Measurements from ENCODE around the gene USP6NL. TPM values are rescaled to one million over a fixed set of nuclear protein-coding genes. Genes with fewer than 3 reads are reported as not detected.
"Not testable (repeated sequence)": the region's sequence is repeated elsewhere in the genome, so short reads cannot be mapped to it uniquely, and the experiment has no call there.

Gene USP6NL
- total RNA-seq, 1 donor from 2014 or later: 64.5 TPM

- H3K27ac Mint-ChIP-seq: no peak overlapping the region
- no peak for TF ChIP-seq CTCF (IDR thresholded peaks at IDR 0.05)
- POLR2A ChIA-PET: no interaction called here
- CTCF ChIA-PET: no interaction called here
- peaks cover 54% of the 10 kb centered on the region for H3K36me3 Mint-ChIP-seq (ENCODE audit: low read depth)
- no peak overlapping the region for H3K4me3 Mint-ChIP-seq
- intact Hi-C loops (cut with micrococcal nuclease): no loop called here
- no peaks in the 10 kb centered on the region for H3K27me3 Mint-ChIP-seq
- H3K9me3 Mint-ChIP-seq: no peaks in the 10 kb centered on the region
- ATAC-seq (ENCODE audit: low read depth) (no peak), DNase-seq (no peak)
- H3K4me1 Mint-ChIP-seq: peaks cover 8% of the 10 kb centered on the region
These were observed 111.9 kb downstream of the USP6NL start for GRCh38 chr10:11499425-11500071.

- H3K4me3 Mint-ChIP-seq: no peak overlapping the region
- no peak overlapping the region for H3K27ac Mint-ChIP-seq
- ATAC-seq (ENCODE audit: low read depth): no peak
- peaks cover 61% of the 10 kb centered on the region for H3K36me3 Mint-ChIP-seq (ENCODE audit: low read depth)
- H3K4me1 Mint-ChIP-seq: peaks cover 5% of the 10 kb centered on the region
- POLR2A ChIA-PET: no interaction called here
- CTCF ChIA-PET: no interaction called here
- H3K9me3 Mint-ChIP-seq: no peaks in the 10 kb centered on the region
- intact Hi-C loops (cut with micrococcal nuclease): no loop called here
- no peaks in the 10 kb centered on the region for H3K27me3 Mint-ChIP-seq
- DNase-seq: no peak
- no peak for TF ChIP-seq CTCF (IDR thresholded peaks at IDR 0.05)
These were observed 113.1 kb downstream of the USP6NL start for GRCh38 chr10:11498399-11498798.

- intact Hi-C loops (cut with micrococcal nuclease); H3K27ac Mint-ChIP-seq; ATAC-seq (ENCODE audit: low read depth); POLR2A ChIA-PET; DNase-seq; H3K4me1 Mint-ChIP-seq; H3K4me3 Mint-ChIP-seq; H3K9me3 Mint-ChIP-seq; H3K27me3 Mint-ChIP-seq: not testable (repeated sequence)
- CTCF ChIA-PET: interaction anchor here (1.8 kb wide), 1 partner anchor 13 kb away, joined by 5 read pairs; no protein-coding TSS in a partner anchor
- H3K36me3 Mint-ChIP-seq (ENCODE audit: low read depth): peaks cover 72% of the 10 kb centered on the region
These were observed 116.5 kb downstream of the USP6NL start for GRCh38 chr10:11494923-11495322.

- CTCF ChIA-PET: interaction anchor here (0.8 kb wide), 1 partner anchor 8 kb away, joined by 3 read pairs; no protein-coding TSS in a partner anchor
- Mint-ChIP-seq H3K27ac (no peak overlapping the region), H3K36me3 (ENCODE audit: low read depth) (peaks cover 72% of the 10 kb centered on the region), H3K27me3 (no peaks in the 10 kb centered on the region), H3K9me3 (no peaks in the 10 kb centered on the region), H3K4me1 (peaks cover 4% of the 10 kb centered on the region), H3K4me3 (no peak overlapping the region)
- no peak for ATAC-seq (ENCODE audit: low read depth)
- POLR2A ChIA-PET: no interaction called here
- no peak for DNase-seq
- intact Hi-C loops (cut with micrococcal nuclease): no loop called here
- TF ChIP-seq CTCF (IDR thresholded peaks at IDR 0.05): no peak
These were observed 117.8 kb downstream of the USP6NL start for GRCh38 chr10:11493646-11494045.

GRCh38 chr10:11491087-11491486 lies 120.4 kb downstream of the USP6NL start:
- CTCF ChIA-PET: no interaction called here
- no peak for DNase-seq
- intact Hi-C loops (cut with micrococcal nuclease): no loop called here
- TF ChIP-seq CTCF (IDR thresholded peaks at IDR 0.05): no peak
- POLR2A ChIA-PET: no interaction called here
- H3K27ac Mint-ChIP-seq: no peak overlapping the region
- ATAC-seq (ENCODE audit: low read depth): no peak
- H3K9me3 Mint-ChIP-seq: no peaks in the 10 kb centered on the region
- H3K4me1 Mint-ChIP-seq: peaks cover 4% of the 10 kb centered on the region
- H3K4me3 Mint-ChIP-seq: no peak overlapping the region
- peaks cover 78% of the 10 kb centered on the region for H3K36me3 Mint-ChIP-seq (ENCODE audit: low read depth)
- no peaks in the 10 kb centered on the region for H3K27me3 Mint-ChIP-seq

- Mint-ChIP-seq H3K27ac (peak overlapping the region; percentile 5), H3K9me3 (no peaks in the 10 kb centered on the region), H3K4me1 (peaks cover 4% of the 10 kb centered on the region), H3K36me3 (ENCODE audit: low read depth) (peaks cover 80% of the 10 kb centered on the region), H3K4me3 (no peak overlapping the region), H3K27me3 (no peaks in the 10 kb centered on the region)
- intact Hi-C loops (cut with micrococcal nuclease): no loop called here
- POLR2A ChIA-PET: no interaction called here
- TF ChIP-seq CTCF (IDR thresholded peaks at IDR 0.05): no peak
- ATAC-seq (ENCODE audit: low read depth) (peak; percentile 28), DNase-seq (no peak)
- CTCF ChIA-PET: no interaction called here
These were observed 121.9 kb downstream of the USP6NL start for GRCh38 chr10:11489591-11489990.

Measured in activated B cell treated with CpG ODN at 0.5 μM for 24 hours (primary cell).